ENCODE results near the gene MACROD2.
A peak's percentile ranks its signal among the peaks of the same experiment; 100 is the strongest.

MACROD2 gene

GRCh38 chr20:15201602-15202001 is 1206.3 kb downstream of the MACROD2 start:
- DNase-seq, result no peak

- DNase-seq, result peak; percentile 12
Observed at GRCh38 chr20:15204234-15204633, 1208.9 kb downstream of the MACROD2 start.

GRCh38 chr20:15205028-15205427 is 1209.7 kb downstream of the MACROD2 start:
- no peak for DNase-seq

DNA sequence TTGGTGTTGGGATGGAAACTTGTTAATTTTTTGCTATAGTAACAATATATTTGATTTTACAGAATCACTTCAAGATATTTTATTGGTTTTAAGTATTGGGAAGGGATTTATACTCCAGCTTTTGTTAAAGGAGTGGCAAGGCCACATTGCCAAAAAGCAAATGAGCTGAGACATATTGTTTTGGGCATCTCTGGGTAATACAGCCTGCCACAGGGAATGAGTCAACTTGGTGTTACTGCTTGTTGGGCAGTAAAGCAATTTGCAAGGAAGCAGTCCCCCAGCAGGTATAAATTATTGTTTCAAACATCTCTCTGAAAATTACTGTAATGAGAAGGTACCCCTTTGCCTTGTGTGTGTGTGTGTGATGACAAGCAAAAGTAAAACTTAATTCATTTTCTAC is 1210.4 kb downstream of the MACROD2 start:
- no peak for DNase-seq

GRCh38 chr20:15209537-15209936 is 1214.2 kb downstream of the MACROD2 start:
- no peak for DNase-seq

DNA sequence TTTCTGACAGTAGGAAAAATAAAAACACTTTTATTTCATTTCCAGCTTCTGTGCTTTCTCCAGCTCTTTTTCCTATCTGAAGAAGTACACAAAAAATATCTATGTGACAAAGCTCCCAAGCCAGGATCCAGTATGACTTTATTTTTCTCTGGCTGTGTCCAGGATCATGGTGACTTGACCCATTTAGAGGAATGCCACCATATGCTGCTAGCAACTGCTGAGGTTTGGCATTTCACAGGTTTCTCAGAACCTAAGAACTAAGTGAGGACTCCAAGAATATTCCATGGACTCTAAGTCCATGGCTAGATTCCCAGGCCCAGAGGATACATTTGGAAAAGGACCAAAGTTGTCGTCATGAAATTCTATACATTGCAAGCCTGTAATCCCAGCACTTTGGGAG is 1218.7 kb downstream of the MACROD2 start:
- no peak for DNase-seq

DNA sequence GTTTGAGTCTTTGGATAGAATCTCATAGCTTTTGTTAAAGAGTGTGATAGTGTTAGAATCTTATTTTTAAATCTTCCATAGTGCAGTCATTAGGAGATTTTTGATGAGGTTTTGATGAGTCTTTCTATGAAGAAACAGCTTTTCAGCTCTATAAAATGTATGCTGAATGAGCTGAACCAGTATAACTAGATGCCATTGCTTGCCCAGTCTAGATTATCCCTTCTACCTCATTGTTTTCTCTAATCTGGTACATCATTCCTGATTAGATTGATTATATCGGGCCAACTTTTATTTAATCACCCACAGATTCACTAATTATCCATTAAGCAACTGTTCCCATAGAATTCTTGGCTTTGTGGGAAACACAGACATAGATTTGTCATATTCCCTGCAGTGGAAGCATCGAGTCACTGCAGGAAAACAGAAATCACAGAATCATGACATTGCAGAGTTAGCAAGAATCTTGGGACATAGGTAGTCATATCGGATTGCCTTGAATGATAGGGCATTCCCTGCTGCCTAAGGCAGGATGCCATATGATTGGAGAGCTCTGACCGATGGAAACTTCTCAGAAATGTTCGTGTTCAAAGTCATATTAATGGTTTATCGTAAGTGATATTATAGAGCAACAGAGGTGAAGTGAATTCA is 1224.8 kb downstream of the MACROD2 start:
- no peak for DNase-seq

GRCh38 chr20:15220778-15221565 is 1225.7 kb downstream of the MACROD2 start:
- no peak for DNase-seq

DNA sequence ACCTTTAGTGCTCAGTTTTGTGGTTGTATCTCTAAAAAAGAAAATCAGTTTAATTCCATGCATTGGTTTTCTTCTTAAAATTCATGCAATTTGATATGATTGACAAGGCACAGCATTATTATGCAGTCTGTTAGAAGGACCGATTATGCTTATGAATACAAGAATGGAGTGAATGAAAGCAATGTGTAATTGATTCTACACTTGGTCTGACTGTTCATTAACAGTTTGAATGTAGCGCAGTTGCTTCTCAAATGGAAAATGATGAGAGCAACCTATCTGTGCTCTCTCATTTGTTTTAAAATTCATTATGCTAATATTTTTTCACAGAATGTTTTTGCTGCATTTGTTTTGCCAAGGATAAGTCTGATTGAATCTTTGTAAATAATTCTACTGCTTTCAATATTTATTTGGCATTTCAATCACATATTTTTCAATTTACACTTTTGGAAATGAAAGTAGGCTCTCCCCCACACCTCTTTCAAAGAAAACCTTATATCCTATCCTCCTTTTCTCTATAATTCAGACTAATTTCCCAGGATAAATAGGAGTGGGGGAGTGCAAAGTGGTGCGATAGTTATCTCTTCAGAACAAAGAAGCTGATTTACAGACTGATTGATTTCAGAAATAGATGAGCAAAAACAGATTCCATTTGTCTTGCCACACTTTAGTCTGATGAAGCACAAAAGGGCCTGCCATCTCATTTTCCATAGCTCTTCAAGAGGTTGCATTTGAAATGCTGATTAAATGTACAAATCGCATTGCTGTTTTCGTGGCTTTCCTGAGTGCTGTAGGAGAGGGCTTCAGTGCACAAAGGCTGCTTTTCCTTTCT is 1227.4 kb downstream of the MACROD2 start:
- no peak for DNase-seq

DNA sequence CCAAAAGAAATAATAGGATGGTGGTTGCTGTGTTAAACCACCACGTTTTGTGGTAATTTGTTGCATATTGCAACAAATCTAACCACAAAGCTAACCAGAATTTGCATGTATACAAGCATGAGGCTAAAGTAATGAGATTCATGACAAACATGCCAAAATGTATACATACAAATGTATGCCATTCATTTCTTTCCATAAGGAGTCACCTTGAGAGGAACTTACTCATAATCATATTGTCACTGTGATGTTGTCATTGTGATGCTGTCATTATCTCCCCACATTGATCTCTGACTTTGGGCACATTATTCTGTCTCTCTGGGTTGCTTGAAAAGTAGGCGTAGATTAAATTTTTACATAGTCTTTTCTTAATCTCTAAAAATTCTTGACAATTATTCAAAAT is 1228.9 kb downstream of the MACROD2 start:
- no peak for DNase-seq

DNA sequence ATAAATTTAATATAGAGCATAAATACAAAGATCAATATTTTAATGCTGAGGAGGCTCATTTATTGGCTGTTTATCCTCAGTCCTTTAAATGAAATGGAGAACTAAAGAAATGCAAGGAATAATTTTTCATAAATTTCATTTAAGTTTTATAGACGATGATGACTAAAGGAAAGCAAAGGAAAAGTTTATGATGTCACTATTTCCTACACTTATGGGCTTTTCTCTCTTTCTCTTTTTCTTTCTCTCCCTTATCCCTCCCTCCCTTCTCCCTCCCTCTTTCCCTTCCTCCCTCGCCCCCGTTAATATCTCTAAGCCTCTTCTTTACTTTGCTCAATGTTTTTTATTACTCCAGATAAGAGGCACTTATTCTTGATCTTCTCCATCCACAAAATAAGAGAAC is 1231.8 kb downstream of the MACROD2 start:
- no peak for DNase-seq

DNA sequence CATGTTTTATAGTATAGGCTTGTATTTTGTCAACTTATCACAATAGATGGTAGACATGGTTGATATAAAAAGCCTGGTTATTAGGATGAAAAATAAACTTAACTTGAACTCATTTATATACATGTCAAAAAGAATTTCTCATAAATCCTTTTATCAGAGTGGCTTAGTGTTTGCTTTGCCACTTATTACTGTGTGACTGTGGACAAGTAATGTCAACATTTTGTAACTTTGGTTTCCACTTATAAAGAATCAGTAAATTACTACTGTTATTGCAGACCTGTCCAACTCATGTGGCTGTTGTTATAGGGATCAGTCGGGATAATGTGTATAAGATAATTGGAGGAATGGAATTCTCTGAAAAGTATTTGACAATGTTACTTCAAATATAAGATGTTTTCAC is 1236.9 kb downstream of the MACROD2 start:
- DNase-seq, result no peak

GRCh38 chr20:15235471-15236198 is 1240.3 kb downstream of the MACROD2 start:
- no peak for DNase-seq

DNA sequence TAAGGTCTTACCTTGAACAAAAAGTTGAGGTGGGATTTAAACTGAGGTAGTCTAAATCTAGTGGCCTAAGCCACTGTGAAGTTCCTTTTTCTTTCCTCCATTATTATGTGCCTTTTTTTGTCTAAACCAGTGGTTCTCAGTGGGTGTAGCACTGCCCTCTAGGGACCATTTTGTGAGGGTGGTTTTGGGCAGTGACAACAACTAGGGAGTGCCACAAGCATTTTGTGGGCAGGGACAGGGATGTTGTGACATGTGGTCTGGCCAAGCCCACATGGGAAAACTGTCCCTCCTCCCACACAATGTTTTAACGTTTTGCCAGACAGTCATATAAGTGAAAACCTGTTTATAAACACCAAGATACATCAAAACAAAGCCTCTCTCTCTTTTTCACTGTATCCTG is 1241.5 kb downstream of the MACROD2 start:
- peak; percentile 33 for DNase-seq

- no peak for DNase-seq
Observed at GRCh38 chr20:15239542-15240206, 1244.4 kb downstream of the MACROD2 start.

- no peak for DNase-seq
Observed at GRCh38 chr20:15240801-15241200, 1245.5 kb downstream of the MACROD2 start.

- DNase-seq, result no peak
Observed at GRCh38 chr20:15241681-15242080, 1246.4 kb downstream of the MACROD2 start.

DNA sequence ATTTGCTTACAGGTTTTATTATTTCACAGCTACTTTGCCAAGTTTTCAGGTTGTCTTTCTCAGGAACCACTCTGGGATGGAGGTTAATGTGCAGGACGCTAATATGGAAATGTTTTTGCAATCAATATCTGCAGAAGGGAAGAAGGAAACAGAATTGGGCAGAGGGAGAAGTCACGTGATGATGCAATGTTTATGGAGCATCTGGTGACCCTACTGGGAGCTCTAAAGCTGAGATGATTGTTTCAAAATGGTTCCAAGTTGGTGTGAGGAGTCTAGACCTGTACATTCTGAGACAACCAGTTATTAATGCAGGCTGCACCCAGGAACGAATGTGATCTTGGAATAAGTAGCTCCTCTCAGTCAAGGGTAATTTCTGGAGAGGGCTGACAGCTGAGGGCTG is 1247.5 kb downstream of the MACROD2 start:
- no peak for DNase-seq

DNA sequence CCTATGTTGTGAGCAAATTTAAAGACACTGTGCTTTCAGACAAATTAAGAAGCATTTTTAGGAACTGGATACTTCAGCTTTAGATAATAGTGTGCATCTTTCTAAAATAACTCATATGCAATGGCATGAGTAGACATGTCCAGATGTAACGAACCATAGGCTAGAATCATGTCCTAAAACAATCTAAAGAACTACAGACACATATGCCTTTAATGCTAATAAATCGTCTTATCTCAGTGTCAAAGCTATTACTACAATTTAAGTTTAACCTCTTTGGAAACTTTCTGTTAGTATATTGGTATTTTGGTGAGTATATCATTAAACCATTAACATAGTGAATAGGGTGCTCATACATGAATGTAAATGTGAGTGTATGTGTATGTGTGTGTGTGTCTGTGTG is 1250.6 kb downstream of the MACROD2 start:
- no peak for DNase-seq

- no peak for DNase-seq
Observed at GRCh38 chr20:15248618-15249395, 1253.5 kb downstream of the MACROD2 start.

GRCh38 chr20:15251171-15251570 is 1255.9 kb downstream of the MACROD2 start:
- DNase-seq, result no peak

DNA sequence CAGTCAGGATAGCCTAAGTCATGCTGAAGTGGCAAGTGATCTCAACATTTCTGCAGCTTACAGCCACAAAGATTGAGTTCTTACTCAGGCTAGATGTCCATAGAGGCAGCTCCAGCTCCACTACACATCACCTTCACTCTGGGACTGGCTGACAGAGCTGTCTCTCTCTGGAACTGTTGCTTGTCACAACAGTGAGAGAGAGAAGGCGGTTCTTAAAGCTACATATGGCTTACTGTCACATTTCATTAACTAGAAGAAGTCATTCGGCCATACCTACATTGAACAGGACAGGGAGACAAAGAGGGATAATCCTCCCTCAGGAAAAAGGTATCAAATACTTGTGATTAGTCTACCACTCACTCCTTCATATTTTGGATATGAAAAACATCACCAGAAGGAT is 1257.0 kb downstream of the MACROD2 start:
- DNase-seq, result no peak
